ENCODE results near the gene SUPT3H.

The SUPT3H gene

GRCh38 chr6:45377554-45378333 lies at the start of gene SUPT3H:
SUPT3H (minus strand) TSS chr6:45377934.
- peak; percentile 91 for DNase-seq

GRCh38 chr6:45426251-45426650 lies 48.5 kb upstream of the SUPT3H start:
- DNase-seq, result no peak

- no peak for DNase-seq
Measured at GRCh38 chr6:45424451-45424861, 46.7 kb upstream of the SUPT3H start.

- DNase-seq, result no peak
Measured at GRCh38 chr6:45423824-45424450, 46.2 kb upstream of the SUPT3H start.

- DNase-seq, result no peak
Measured at GRCh38 chr6:45423111-45423823, 45.5 kb upstream of the SUPT3H start.

GRCh38 chr6:45422503-45423110 lies 44.9 kb upstream of the SUPT3H start:
- DNase-seq, result no peak

- peak; percentile 23 for DNase-seq
Measured at GRCh38 chr6:45421709-45422502, 44.2 kb upstream of the SUPT3H start.

GRCh38 chr6:45420909-45421708 lies 43.4 kb upstream of the SUPT3H start:
- no peak for DNase-seq

- no peak for DNase-seq
Measured at GRCh38 chr6:45420083-45420908, 42.6 kb upstream of the SUPT3H start.

GRCh38 chr6:45419571-45420082 lies 41.9 kb upstream of the SUPT3H start:
- peak; percentile 50 for DNase-seq

- no peak for DNase-seq
Measured at GRCh38 chr6:45417436-45417835, 39.7 kb upstream of the SUPT3H start.

- no peak for DNase-seq
Measured at GRCh38 chr6:45416700-45417099, 39.0 kb upstream of the SUPT3H start.

- no peak for DNase-seq
Measured at GRCh38 chr6:45415788-45416518, 38.2 kb upstream of the SUPT3H start.

GRCh38 chr6:45415315-45415714 lies 37.6 kb upstream of the SUPT3H start:
- no peak for DNase-seq

- no peak for DNase-seq
Measured at GRCh38 chr6:45411959-45412358, 34.2 kb upstream of the SUPT3H start.

- DNase-seq, result no peak
Measured at GRCh38 chr6:45400021-45400420, 22.3 kb upstream of the SUPT3H start.

- DNase-seq, result no peak
Measured at GRCh38 chr6:45398075-45398813, 20.5 kb upstream of the SUPT3H start.

- no peak for DNase-seq
Measured at GRCh38 chr6:45394586-45395095, 16.9 kb upstream of the SUPT3H start.

GRCh38 chr6:45388328-45388727 lies 10.6 kb upstream of the SUPT3H start:
- DNase-seq, result no peak
